ENCODE results near the gene SLC39A10.
"Not testable (repeated sequence)": the region's sequence is repeated elsewhere in the genome, so short reads cannot be mapped to it uniquely, and the experiment has no call there.

The SLC39A10 gene, protein sequence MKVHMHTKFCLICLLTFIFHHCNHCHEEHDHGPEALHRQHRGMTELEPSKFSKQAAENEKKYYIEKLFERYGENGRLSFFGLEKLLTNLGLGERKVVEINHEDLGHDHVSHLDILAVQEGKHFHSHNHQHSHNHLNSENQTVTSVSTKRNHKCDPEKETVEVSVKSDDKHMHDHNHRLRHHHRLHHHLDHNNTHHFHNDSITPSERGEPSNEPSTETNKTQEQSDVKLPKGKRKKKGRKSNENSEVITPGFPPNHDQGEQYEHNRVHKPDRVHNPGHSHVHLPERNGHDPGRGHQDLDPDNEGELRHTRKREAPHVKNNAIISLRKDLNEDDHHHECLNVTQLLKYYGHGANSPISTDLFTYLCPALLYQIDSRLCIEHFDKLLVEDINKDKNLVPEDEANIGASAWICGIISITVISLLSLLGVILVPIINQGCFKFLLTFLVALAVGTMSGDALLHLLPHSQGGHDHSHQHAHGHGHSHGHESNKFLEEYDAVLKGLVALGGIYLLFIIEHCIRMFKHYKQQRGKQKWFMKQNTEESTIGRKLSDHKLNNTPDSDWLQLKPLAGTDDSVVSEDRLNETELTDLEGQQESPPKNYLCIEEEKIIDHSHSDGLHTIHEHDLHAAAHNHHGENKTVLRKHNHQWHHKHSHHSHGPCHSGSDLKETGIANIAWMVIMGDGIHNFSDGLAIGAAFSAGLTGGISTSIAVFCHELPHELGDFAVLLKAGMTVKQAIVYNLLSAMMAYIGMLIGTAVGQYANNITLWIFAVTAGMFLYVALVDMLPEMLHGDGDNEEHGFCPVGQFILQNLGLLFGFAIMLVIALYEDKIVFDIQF

DNA sequence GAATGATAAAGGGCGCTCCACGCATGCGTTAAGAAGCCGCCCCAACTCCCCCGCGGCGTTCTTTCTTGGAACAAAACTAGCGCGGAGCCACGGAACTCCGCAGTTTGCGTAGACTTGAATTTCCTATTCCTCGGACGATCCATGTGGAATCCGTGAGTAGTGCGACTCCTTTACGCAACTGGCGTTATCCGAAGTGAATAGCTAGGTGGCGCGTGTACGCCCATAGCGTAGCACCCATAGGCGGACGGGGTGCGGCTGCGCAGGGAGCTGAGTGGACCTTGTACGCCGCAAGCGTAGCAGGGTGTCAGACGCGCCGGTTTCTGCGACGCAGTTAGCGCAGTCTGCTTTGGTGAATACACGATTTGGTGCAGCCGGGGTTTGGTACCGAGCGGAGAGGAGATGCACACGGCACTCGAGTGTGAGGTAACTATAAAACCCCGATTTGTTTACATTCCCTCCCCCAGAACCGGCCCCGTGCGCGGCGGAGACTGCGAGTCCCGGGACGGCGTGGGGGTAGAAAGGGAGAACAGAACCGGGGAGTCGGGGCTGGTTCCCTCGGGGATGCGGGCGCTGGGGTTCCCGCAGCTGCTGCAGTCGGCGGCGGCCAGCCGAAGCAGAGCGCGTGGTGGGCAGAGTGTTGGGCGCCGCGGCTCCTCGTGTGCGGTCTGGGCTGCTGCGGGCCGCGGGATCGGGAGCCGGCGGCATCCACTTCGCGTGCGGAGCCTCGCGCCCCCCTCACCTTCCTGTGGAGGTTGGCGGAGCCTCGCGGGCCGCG is at the start of gene SLC39A10:
TSS of gene SLC39A10 (plus strand) at position 368 of the 775 bp plus-strand sequence. CDS start 22,817 bp downstream, outside the sequence.
- peak; percentile 100 for DNase-seq

DNA sequence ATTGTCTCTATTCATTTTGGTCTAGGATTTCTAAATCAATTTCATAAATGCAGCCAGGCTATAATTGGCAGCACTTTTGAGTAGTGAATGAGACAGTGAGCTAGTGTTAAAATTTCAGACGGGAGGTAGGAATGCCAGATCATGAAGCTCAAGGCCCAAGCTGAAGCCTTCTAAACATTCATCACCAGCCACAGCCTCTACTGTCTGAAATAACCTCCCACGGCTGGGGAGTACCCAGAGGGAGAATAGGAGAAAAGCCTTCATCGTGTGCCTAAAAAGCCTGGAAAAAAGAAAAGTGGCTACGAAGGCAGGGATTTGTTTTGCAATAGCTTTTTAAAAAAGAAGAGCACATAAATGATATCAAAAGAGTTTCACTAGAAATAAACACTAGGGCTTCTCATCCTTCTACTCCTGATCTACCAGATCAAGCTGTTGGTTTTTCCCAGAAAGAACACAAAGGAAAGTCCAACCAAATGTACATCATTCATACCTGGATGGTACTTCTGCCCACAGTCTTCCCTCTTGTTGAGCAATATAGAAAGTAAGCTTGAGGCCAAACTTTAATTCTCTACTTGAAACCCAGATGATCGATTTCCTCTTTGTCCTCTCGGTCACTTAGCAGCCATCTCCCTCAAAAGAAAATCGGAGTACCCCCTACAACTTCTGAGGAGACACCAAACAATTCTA is 48.1 kb upstream of the SLC39A10 start:
- DNase-seq, result no peak

DNA sequence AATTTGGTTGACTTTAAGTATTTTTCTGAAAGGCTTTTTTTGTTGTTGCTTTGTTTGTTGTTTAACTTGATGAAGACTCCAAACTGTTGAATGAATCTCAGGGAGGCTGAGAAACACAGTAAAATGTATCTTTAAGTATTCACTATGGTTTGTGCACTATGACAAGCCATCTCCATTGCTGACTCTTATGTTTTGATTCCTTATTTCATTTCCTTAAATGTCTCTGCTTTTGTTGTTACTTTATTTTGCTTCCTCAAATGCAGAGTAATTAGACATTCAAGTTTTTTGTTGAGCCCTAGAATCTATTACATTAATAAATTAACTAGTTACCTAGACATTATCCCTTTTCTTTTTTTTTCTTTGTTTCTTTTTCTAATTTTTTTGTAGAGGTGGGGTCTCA is 46.3 kb upstream of the SLC39A10 start:
- no peak for DNase-seq

DNA sequence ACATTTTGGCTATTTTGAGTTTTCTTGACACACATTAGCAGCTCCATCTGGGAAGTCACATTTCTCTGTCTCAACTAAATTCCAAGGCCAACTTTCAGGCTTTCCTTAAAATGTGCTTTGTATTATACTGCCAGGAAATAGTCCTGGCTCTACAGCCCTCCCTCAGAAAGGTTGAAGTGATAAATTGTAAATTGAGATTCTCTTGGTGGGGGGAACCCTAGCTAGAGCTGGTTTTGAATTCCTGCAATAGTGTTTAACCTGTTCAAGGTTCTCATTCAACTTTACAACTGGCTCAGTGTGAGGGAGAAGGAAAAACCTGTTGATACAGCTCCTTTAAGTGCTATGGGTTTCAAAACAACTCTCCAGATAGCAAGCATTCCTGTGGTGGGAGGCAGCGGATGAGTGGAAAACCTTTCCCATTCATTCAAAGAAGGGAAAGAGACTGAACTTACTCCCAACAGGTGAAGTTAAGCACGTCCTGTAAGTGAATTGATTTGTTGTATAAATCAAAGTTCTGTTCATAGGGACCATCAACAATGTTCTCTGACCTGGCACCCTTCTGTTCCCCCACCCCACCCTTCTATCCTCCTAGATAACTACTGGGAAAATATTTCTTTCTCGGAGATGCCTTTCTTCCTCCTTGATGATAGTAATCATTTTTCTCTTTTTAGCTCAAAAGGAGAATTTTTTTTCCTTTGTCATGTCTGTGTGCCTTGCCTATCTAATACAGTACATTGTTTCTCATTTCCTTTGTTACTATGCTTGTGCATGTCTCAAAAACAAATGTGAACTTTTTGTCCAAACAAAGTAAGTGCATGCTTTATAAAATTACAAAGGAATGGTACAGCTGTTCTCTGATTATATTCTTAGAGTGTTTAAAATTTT is 44.2 kb upstream of the SLC39A10 start:
- no peak for DNase-seq

DNA sequence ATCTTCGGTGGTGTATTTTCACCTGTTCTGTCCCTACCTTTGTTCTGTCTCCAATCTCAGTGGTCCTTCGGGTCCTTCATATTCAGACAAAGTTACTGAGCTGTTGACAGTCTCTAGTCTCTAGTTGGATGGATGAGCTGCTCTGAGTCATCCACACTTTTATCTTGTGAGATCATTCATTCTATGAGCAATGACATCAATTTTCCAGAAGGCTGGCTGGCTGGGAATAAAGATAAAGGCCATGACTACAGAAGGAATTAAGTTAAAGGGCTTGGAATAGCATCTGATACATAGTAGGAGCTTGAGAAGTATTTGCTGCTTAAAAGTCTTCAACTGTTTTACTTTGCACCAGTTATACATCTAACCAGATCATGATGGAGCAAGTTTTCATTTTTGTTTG is 43.1 kb upstream of the SLC39A10 start:
- no peak for DNase-seq

DNA sequence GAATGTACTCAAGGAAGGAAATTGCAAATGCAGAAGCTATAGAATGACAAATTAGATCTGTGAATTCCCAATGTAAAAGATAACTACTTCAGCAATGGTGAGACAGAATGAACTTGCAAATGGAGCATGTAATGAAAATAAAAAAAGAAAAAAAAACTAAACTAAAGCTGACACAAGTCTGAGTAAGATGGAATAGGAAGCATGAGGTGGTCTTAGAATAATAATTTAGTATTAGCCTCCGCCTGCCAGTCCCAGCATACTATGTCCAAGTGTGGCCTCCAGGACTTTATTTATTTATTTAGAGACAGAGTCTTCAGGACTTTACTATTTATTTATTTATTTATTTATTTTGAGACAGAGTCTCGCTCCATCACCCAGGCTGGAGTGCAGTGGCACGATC is 37.4 kb upstream of the SLC39A10 start:
- DNase-seq, result no peak

DNA sequence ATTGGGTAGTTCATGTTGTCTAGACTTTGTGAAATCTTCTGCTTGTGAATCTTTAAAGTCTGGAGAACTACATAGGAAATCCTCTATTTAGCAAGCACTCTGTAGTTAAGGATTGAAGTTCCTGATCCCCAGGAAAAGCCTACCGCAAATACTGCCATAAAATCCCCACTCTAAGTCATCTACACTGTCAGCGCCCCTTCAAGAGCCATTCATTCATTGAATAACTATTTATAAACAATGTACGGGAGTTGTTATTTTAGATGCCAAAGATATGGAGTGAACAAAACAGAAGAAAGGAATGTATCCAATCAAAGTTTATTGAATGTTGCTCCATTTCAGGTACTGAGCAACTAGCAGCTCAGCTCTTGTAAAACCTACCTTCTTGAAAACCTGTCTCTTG is 36.5 kb upstream of the SLC39A10 start:
- DNase-seq, result no peak

DNA sequence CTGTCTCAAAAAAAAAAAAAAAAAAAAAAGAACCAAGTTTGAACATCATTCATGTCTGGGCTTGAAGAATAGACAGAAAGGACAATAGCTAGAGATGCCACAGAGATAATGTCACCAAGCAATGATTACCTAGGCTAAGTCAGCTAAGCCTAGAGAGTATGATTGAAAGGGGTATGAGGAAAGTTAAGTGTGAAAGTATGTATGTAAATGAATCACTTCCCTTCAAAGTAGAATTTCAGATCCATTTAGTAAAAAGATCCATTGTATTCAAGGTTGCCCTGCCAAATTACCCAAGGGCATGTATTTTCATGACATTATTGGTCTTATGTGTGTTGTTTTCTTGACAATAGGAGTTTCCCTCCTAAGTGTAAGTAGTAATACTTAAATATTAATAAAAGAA is 34.1 kb upstream of the SLC39A10 start:
- DNase-seq, result no peak

DNA sequence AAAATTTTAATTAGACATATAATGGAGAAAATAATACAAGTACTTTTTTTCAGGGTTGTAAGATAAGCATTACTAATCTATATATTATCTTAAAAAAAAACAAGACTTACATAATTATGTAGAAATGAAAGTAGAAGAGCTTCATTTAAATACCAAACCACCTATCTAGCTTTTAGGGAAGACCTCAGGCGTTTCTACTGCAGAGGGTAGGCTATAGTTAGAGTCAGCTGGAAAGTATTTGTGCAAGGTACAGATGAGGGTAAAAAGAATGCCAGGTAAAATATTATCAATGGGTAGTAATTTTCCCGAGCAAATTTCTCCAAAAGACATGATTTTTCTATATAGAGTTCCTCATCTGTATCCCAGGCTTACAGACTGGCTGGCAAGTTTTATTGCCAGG is 30.5 kb upstream of the SLC39A10 start:
- DNase-seq, result no peak

DNA sequence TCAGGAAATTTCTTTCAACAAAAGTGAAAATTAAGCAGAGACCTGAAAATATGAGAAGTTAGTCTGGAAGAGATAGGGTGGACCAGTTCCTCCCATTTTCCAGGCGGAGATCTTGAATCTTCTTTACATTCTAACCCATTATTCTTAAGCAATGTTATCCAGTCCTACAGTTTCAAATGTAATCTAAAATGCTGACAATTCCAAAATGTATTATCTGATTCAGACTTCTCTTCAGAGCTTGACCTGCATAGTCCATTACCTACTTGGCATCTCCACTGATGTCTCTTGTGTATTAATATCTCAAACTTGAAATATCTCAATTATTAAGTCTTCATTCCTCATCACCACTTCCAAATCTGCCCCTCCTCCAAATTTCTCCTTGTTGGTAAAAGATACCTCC is 28.4 kb upstream of the SLC39A10 start:
- DNase-seq, result no peak

DNA sequence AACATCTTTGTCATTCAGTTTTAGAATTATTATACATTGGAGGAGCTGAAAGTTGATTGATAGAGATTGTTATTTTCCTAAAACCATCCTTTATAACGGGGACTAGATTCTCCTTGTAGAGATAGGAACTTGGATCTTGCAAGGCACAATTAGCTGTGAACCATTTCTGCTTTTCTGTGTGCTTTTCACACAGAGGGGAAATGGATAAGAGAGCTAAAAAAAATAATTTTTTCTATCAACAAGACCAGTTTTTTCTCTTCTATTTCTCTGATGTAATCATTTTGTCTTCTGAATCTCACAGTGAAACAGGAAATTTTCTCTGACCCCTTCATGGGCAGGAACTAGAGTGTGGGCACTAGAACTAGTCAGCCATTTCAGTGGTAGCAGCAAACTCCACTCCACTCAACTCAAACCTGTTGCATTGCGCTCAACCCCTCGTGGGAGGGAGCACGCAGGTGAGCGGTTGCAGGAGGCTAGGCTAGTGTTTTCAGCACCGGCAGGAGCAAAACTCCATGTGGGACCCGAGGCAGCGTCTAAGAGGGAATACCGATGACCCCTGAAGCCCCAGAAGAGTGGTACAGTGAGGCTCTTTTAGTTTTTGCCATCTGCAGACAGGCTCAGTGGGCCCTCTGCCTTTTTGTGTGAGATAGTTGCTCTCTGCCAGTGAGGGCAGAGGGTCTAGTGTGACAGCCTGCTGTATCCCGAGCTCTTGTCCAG is 24.0 kb upstream of the SLC39A10 start:
- no peak for DNase-seq

DNA sequence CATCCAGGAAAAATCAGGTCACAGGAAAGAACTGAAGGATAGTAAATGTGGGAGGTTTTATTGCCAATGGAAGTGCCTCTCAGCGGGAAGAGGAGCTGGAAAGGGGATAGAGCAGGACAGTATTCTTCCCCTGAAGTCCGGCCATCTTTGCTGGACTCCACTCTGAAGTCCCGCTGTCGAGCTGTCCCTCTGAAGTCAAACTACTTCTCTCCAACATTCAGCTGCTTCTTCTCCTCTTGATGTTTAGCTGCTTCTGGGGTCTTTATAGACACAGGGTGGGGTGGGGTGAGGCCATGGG is 23.5 kb upstream of the SLC39A10 start:
- DNase-seq, result no peak

DNA sequence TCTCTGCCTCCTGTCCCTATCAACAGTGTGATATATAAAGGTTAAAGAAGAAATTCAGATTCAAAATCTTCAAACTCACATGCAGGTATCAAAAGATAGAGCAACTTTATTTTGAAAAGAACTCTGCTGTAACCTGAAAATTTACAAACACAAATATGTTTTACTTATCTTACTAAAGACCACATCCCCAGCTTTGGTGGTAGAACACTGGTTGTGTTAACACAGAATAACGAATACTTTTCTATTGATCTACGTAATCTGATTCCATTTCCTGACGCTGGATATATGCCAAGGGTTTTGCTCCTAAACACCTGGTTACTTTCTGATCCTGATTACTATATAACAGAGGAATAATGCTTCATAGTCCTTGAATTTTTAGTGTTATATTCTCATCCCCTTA is 23.1 kb upstream of the SLC39A10 start:
- no peak for DNase-seq

DNA sequence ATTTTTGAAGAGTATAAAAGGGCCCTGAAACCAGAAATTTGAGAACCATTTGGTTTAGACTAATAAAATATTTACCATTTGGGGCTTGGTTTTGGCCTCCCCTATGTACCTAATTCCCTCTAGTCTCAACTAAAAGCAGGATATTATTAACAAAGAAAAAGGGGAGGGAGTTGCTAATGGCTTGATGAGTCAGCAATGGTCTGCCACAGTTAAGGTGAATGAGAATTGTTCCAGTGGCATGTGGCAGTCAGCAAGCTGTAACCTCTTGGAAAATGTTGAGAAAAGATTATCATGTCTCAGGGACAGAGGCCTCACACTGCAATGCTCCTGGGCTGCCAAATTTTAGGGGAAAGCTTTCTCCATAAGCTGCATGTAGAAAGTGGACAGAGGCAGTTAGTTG is 20.1 kb upstream of the SLC39A10 start:
- DNase-seq, result no peak

DNA sequence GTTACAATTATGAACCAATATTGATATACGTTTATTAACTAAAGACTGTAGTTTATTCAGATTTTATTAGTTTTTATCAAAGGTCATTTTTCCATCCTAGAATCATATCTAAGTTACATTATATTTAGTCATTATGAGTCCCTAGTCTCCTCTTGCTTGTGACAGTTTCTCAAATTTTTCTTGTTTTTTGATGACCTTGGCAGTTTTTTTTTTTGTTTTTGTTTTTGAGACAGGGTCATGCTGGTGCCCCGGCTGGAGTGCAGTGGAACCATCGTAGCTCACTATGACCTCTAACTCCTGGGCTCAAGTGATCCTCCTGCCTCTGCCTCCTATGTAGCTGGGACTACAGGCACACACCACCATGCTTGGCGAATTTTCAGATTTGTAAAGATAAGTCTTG is 18.3 kb upstream of the SLC39A10 start:
- DNase-seq, result no peak

DNA sequence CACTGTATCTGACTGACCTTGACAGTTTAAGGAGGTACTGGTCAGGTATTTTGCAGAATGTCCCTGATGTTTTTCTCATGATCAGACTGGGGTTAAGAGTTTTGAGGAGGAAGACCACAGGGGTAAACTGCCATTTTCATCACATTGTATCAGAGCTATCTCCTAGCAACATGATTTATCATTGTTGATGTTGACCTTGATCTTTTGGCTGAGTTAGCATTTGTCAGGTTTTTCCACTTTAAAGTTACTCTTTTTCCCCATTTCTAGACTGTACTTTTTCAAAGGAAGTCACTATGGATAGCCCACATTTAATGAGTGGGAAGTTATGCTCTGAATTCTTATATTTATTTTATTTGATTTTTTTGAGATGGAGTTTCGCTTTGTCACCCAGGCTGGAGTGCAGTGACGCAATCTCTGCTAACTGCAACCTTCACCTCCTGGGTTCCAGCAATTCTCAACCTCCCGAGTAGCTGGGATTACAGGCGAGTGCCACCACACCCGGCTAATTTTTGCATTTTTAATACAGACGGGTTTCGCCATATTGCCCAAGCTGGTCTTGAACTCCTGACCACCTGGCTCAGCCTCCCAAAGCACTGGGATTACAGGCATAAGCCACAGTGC is 17.7 kb upstream of the SLC39A10 start:
- no peak for DNase-seq

DNA sequence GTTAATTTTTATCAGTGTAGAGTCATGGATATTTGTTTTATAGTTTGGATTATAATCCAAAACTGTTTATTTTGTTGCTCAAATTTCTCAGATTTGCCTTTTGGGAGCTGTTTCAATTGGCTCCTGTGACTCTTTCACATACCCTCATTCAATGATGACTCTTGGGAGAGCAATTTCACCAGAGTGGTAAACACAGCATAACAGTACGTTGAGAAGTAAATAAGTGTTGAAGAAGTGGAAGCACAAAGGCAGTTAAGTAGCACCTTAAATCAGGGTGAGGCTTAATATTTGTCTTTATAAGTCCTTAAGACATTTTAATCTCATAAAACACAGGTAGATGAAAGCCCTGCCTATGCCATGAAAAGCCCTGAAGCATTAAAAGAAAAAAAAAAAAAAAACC is 17.1 kb upstream of the SLC39A10 start:
- no peak for DNase-seq

DNA sequence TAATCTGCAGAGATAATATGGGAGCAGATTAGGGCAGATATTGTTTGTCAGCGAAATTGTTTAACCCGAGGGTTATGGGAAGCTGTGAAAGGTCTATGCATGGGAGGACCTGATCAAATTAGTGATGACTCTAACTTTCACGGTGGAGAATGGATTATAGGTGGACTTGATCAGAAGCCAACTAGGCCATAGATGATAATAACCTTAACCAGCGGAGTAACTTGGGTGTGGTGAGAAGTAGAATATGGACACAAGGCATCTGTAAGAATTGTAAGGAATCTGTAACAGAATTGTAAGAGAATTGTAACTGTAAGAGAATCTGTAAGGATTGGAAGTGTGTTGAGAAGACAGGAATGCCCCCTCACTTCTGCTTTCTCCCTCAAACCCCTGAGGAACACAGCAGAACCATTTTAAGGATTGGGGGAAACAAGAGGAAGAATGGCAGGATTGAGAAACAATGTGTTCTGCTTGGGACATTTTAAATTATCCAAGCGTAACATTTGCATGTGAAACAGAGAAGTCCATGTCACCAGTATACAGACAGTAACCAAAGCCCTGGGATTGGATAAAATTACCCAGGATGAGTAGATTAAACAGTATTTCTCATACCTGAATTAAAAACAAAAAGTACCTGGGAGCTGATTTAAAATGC is 14.9 kb upstream of the SLC39A10 start:
- DNase-seq, result no peak

DNA sequence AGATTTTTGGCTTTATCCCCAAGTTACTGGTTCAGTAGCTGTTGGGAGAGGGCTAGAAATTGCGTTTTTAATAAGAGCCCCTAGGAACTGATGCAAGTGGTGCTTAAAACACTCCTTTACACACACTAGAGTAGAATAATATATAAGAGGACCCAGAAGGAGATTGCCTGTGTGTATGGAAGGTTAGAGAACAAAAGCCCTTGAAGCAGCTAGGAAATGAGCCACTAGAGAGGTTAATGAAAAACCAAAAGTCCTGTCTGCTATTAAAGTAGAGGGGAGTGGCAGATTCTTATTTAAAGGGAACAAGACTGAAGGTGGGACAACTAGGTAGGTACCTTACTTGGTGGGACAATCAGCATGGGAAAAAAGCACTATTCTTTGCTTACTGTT is 14.4 kb upstream of the SLC39A10 start:
- no peak for DNase-seq

DNA sequence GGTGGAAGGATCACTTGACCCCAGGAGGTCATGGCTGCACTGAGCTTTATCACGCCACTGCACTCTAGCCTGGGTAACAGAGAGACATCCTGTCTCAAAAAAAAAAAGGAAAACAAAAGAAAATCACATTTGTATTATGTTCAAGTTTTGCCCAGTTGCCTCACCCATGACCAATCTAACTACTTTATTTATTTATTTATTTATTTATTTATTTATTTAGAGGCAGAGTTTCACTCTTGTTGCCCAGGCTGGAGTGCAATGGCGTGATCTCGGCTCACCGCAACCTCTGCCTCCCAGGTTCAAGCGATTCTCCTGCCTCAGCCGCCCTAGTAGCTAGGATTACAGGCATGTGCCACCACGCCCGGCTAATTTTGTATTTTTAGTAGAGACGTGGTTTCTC is 12.3 kb upstream of the SLC39A10 start:
- DNase-seq, result not testable (repeated sequence)
